GM18870 (cell line): ENCODE measurements around the gene CNEP1R1.
"Not testable (repeated sequence)": the region's sequence is repeated elsewhere in the genome, so short reads cannot be mapped to it uniquely, and the experiment has no call there.

Source experiments
- ATAC-seq: cut with Tn5 transposase; IDR thresholded peaks from one replicate; pipeline ENCODE4 v1.9.1; 2021; ENCODE audit warnings: moderate library complexity; ENCODE audit not compliant: unreplicated experiment

Gene CNEP1R1, protein sequence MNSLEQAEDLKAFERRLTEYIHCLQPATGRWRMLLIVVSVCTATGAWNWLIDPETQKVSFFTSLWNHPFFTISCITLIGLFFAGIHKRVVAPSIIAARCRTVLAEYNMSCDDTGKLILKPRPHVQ

DNA sequence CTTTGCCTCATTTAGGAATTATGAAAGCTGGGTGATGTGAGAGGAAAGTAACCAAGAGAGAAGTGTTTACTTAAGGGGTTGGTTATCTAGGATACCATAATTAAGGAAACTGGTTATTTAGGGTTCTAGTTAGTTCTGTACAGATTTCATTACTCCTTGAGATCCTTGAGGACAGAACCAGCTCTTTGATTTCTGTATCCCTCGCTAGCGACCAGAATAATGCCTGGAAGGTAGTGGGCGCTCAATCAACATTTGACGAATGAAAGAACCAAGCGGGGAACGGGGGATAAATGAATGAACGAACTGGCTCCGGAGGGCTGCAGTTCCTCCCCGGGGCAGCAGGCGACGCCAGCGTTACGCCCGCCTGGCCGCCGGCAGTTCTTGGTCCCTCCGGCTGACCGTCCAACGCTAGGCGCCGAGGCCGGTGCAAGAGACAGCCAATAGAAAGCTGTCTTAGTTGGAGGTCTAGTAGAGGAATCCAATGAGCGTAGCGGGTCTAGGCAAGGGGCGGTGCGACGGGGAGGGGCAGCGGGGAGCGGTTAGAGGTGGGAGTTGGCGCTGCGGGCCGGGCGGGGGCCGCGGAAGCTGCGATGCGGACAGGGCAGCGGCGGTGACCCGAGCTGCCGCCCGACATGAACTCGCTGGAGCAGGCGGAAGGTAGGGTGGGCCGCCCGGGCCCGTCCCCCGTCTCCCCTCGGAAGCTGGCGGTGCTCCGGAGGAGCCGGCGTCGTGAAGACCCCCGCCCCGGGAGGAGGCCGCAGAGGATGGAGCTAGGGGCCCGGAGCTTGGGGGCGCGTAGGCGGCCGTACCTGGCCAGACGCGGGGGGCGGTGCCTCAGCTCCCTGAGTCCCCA is at the start of gene CNEP1R1:
Gene CNEP1R1 (plus strand): TSS at position 542 of the 853 bp plus-strand sequence. CDS start 91 bp downstream, at position 633.
- ATAC-seq, result peak; percentile 98

DNA sequence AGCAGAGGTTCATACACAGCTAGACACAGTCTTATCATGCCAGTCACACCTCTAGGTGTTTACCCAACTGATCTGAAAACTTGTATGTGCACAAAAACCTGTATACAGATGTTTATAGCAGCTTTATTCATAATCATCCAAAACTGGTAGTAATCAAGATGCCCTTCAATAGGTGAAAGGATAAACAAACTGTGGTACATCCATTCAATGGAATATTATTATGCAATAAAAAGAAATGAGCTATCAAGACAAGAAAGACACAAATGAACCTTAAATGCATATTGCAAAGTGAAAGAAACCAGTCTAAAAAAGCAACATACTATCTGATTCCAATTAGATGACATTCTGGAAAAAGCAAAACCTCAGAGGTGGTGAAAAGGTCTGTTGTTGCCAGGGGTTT is 47.6 kb upstream of the CNEP1R1 start:
- ATAC-seq, result no peak

DNA sequence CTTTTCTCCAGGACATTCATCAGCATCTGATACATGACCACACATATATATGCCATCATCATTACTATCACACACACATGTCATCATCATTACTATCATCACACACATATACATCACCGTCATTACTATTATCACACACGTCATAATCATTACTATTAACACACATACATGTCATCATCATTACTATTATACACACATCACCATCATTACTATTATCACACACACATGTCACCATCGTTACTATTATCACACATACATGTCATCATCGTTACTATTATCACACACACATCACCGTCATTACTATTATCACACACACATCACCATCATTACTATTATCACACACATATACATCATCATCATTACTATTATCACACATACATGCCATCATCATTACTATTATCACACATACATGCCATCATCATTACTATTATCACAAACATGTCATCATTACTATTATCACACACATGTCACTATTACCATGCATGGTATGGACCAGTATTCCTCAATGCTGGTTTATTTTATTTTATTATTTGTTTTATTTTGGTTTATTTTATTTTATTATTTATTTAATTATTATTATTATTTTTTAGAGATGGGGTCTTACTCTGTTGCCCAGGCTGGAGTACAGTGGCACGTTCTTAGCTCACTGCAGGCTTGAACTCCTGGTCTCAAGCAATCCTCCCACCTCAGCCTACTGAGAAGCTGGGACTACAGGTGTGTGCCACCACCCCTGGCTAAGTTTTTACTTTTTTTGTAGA is 46.3 kb upstream of the CNEP1R1 start:
- ATAC-seq, result no peak

DNA sequence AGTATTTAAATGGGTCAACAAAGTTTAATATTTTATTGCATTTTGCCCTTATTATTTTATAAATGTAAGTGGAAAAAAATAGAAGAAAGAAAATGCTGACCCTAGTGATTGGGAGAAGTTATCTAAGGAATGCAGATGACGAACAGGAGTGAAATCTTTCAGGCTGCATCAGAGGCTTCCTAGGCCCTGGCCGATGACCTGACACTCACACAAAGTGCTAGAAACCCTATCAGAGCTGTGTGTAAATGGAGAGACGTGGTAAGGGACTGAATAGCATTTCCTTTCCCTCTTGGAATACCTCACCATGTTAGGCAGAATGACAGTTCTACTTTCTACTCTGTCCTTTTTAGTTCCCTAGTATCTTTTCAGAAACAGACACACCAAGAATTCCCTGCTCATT is 44.9 kb upstream of the CNEP1R1 start:
- no peak for ATAC-seq

DNA sequence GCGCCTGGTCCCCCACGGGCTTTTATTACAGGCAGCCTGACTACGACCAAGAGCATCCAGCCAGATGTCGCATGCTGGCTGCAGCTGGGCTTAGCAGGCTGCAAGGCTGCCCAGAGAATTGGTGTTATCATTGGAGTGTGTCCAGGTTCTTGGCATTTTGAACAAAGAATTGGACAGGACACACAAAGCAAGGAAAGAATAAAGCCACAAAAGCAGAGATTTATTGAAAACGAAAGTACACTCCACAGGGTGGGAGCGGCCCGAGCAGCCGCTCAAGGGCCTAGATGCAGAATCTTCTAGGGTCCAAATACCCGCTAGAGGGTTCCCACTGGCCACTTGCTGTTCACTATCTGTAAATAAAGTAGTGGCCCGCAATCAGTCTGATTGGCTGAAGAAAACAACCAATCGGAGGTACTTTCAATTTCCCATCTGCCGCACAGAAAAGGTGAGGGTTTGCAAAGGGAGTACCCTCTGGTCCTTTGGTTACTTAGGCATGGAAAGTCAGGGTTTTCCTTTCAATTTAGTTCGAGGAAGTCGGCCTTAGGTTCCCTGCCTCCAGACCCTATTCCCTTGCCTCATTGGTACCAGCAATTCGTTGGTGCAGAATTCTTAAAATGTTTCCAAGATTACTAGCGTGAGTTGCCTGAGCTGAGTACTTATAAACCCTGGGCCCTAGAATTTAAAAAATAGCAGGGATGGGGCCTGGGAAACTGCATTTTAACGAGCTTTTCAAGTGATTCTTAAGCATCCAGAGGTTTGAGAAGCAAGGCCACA is 38.5 kb upstream of the CNEP1R1 start:
- no peak for ATAC-seq

DNA sequence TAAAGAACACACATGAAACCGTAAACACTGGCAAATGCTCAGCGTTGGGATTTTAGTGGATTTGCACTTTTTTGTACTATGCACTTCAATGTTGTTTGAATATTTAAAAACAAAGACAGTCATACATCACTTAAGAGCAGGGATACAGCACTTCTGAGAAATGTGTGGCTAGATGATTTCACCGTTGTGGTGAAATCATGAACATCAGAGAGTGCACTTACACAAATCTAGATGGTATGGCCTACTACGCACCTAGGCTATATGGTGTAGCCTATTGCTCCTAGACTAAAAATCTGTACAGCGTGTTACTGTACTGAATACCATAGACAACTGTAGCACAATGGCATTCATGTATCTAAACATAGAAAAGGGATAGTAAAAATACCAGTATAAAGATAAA is 37.6 kb upstream of the CNEP1R1 start:
- no peak for ATAC-seq

DNA sequence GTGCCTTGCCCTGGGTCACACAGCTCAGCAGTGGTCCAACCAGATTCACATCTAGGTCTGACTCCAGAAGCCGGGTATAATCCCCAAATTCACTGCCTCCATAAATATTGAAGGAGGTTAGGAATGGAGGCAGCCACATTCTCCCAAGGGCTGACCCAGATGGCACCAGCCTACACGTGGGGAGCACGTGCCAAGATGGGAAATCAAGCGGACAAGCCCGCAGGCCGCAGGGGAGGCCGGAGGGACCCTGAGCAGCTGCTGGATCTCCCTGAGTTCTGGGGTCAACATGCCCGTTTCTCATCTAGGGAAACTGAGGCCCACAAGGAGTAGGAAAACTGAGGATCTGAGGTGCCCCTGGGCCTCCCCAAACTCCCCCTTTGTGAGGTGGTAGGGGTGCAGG is 32.2 kb upstream of the CNEP1R1 start:
- ATAC-seq, result no peak

DNA sequence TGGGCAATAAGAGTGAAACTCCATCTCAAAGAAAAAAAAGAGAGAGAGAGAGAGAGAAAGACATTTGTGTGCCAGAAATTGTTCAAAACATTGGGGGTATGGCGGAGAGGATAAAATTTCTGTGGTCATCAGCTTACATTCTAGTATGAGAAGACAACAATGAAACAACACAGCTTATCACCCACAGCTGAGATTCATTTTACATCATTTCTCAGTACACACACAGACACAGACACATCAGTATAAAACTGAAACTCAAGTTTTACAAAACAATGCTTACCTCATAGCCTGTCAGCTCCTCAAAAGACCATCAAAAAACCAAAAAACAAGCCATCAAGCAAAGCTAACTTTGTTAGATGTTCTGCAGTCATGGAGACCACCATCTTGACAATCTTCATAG is 31.4 kb upstream of the CNEP1R1 start:
- no peak for ATAC-seq

DNA sequence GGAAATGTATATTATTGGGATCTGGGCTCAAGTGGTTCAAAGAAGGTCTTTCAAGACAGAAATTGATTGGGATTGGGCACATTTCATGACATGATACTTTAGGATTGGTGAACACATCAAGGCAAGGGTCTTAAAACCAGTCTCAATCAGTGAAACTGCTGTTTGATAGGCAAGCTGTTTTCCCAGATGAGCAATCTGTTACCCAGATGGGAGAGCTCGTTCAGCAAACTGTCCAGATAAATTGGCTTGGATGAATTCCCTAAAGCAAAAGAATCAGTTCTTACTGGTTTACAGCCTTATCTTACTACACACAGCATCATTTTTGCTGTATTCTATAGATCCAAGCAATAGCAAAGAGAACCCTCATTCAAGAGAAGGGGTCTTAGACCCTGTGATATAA is 31.0 kb upstream of the CNEP1R1 start:
- ATAC-seq, result no peak

DNA sequence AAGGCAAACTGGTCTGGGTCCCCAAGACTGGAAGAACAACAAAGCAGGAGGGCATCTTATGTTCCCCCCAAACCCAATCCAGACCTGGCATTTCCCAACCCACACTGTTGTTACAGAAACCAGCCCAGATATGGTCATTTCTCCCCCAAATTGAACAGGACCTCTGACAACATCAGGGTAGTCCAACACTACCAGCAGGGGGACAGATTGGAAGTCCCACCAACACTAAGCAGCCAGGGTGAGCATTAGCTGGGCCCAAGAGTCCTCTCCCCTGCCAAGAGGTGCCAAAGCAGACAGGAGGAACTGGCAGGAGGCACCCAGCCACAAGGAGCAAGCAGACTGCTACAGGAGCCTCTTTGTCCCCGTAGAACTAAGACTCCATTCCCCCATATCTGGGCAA is 29.3 kb upstream of the CNEP1R1 start:
- ATAC-seq, result no peak

DNA sequence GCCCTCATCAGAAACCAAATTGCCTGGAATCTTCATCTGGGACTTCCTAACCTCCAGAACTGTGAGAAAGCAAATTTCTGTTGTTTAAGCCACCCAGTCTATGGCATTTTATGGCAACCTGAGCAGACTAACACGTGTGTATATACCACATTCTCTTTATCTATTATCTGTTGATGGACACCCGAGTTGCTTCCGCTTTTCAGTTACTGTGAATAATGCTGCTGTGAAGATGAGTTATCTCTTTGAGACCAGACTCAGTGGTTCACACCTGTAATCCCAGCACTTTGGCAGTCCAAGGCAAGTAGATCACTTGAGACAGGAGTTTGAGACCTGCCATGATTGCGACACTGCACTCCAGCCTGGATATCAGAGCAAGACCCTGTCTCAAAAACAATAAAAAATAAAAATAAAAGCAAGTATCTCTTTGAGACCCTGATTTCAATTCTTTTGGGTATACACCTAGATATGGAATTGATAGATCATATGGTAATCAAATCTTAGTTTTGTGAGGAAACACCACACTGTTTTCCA is 27.2 kb upstream of the CNEP1R1 start:
- ATAC-seq, result no peak

DNA sequence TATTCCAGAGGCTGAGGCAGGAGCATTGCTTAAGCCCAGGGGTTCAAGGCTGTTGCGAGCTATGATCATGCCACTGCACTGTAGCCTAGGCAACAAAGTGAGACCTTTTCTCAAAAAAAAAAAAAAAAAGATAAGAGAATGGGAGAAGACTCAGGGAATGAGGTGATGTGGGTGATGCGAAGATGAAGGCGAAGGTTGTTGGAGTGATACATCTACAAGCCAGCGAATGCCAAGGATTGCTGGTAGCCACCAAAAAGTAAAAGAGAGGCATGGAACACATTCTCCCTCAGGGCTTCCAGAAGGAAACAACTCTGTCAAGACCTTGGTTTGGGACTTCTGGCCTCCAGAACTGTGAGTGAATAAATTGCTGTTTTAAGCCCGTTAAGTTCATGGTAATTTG is 26.0 kb upstream of the CNEP1R1 start:
- no peak for ATAC-seq

DNA sequence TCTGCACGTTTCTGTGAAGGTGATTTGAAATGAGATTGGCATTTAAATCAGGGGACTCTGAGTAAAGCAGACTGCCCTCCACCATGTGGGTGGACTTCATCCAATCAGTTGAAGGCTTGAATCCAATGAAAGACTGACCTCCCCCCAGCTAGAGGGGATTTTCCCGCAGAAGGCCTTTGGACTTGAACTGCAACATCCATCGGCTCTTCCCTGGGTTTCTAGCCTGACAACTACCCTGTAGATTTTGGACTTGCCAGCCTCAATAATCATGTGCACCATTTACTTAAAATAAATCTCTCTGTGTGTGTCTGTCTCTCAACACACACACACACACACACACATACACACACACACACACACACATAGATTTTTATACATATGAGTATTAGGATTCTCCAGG is 23.9 kb upstream of the CNEP1R1 start:
- no peak for ATAC-seq

DNA sequence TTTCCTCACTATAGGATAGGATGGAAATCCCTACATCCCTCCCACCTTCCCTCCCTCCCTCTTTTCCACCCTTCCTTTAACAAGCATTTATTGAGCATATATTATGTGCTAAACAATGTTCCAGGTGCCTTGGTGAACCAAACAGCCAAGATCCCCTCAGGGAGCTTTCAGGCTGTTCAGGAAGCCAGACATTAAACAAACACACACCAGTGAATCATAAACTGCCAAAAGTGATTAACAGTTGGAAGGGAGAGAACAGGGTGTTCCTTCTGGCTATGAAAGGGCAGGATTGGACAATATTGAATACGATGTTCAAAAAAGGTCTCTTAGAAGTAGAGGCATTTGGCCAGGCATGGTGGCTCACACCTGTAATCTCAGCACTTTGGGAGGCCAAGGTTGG is 22.8 kb upstream of the CNEP1R1 start:
- no peak for ATAC-seq

DNA sequence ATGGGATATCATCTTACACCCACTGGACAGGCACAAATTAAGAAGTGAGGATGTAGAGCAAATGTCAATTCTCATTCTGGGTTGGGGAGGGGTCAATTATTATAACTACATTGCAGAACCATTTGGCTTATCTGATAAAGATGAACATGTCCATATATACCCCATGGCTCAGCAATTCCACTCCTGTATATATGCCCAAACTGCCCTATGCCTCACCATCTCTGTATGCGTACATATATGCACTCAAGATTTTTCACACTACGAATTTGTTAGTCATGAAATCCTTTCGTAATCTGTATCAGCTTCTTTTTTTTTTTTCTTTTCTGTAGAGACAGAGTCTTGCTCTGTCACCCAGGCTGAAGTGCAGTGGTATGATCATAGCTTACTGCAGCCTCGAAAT is 20.8 kb upstream of the CNEP1R1 start:
- ATAC-seq, result no peak

DNA sequence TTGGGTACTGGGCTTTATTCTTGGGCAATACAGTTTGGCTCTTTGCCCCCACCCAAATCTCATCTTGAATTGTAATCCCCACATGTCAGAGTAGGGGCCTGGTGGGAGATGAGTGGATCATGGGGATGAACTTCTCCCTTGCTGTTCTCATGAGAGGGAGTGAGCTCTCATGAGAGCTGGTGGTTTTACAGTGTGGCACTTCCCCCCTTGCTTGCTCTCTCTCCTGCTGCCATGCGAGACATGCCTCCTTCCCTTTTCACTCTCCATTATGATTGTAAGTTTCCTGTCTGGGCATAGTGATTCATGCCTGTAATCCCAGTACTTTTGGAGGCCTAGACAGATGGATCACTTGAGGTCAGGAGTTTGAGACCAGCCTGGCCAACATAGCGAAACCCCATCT is 18.1 kb upstream of the CNEP1R1 start:
- ATAC-seq, result no peak

DNA sequence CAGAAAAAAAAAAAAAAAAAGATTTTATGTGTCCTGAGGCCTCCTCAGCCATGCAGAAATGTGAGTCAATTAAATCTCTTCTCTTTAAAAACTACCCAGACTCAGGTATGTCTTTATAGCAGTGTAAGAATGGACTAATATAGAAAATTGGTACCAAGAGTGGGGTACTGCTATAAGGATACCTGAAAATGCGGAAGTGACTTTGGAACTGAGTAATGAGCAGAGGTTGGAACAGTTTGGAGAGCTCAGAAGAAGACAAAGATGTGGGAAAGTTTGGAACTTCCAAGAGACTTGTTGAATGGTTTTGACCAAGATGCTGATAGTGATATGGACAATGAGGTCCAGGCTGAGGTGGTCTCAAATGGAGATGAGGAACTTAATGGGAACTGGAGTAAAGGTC is 17.3 kb upstream of the CNEP1R1 start:
- no peak for ATAC-seq

DNA sequence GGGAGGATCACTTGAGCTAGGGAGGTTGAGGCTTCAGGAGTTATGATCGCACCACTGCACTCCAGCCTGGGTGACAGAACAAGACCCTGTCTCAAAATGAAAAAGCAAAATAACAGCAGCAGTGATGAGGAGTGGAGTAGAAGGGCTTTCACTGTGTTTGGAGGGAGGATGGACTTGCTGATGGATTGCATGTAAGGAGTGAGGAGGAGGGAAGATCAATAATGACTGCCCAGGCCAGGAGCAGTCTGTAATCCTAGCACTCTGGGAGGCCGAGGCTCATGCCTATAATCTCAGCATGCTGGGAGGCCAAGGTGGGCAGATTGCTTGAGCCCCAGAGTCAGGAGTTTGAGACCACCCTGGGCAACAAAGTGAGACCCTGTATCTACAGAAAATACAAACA is 14.8 kb upstream of the CNEP1R1 start:
- ATAC-seq, result no peak

DNA sequence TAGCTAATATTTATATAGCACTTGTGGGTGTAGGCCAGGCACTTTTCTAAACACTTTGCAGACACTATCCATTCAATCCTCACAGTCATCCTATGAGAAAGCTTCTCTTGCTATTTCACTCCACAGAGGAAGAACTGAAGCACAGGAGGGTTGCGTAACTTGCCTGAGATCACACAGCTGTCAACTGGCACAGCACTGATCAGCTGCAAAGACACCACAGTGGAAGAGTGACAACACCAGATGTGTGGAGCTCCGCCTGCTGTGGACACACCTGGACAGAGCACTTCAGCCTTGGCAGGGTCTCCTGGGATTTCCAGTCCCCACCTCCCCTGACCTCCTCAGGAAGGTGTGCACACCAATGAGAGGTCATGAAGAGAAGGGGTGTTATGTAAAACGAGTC is 13.3 kb upstream of the CNEP1R1 start:
- no peak for ATAC-seq

DNA sequence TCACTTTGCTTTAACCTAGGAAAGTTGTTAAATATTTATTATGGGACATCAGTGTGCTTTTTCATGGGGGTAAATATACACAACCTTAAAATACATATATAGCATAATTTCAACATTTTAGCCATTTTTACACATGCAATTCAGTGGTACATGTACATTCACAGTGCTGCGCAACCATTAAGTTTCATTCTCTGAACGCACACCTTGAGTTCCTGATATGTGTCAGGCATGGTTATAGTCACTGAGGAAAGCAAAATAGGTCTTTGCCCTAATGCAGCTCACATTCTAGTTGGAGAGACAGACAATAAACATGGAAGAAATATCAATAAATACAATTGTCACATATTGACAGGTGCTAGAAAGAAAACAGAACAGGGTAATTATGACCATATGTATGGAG is 12.8 kb upstream of the CNEP1R1 start:
- no peak for ATAC-seq

DNA sequence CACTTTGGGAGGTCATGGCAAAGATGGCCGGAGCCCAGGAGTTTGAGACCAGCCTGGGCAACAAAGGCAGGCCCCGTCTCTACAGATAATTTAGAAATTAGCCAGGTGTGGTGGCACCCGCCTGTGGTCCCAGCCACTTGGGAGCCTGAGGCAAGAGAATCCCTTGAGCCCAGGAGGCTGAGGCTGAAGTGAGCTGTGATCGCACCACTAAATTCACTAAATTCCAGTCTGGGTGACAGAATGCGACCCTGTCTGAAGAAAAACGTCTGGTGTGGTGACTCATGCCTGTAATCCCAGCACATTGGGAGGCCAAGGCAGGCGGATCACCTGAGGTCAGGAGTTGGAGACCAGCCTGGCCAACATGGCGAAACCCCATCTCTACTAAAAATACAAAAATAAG is 10.8 kb upstream of the CNEP1R1 start:
- ATAC-seq, result not testable (repeated sequence)
